UCSD-AML1 (cell line): ENCODE data around the gene CNTN5.

Source experiments
- DNase-seq: peaks from one replicate; lab custom pipeline; 2025; ENCODE audit not compliant: unreplicated experiment; lab: John Stamatoyannopoulos, UW

Gene CNTN5

DNA sequence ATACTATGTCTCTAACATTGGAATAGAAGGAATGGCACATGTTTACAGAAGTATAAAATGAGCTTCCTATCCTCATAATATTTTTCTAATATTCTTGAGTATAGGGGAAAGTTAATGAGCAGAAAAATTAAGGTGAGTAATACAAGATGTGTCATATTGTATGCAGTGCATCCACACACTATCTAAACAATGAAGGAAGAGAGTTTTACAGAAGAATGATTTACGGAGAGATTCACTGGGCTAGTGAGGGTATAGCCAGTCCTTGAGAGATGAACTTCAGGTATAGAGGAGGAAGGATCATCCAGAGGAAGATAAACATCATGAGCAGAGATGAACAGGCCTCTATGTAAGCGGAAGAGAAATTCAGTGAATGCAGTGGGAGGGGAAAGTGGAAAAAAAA, 569.0 kb downstream of the CNTN5 start:
- DNase-seq = no peak

DNA sequence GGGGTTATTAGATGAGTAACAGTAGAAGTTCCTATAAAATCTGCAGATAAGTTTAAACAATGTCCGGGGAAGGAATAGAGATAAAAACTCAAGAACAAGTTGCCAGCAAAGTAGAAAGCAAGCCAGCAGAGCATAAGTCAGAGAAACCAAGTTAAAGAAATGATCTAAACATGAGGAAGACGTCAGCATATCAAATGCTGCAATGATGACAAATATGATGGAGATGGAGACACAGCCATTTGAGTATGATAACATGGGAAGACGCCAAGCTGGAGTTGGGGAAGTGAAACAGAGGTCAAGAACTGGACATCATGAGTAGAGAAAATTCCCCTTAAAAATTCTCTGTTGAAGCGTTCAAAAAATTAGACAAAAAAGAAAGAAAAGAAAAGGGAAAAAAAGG, 571.5 kb downstream of the CNTN5 start:
- DNase-seq = no peak

DNA sequence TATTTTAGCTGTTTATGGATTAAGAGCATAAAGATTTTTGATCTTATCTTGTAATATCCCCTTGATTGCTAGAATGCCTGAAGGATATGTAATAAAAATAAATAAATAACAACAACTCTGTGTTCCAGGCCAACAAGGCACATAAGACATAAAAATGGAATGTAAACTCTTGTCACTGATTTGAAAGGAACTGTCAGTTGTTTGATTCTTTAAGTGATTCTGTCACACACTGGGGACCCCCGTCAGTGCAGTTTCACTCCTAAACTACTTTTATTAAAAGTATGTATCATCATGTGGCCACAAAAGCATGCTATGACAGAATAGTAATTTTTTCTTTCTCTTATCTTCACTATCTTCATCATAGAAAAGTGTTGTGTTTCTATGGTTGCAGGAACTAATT, 572.4 kb downstream of the CNTN5 start:
- DNase-seq = no peak

DNA sequence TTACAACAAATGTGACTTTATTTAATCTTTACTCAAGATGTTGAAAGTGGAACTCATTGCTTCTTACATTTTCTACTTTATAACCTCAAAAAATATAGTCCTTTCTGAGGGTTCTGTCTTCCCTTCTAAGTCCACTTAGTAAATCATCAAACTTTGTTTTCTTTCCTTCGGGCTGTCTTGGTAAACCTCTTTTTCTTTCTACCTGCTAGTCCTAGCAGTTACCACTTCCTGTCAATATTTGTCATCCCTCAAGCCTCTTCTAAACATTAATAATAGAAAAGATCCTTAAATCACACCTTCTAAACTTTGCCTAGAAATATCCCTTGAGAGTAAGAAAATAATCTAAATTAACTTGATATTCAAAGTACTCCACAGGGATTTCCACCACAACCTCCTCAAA, 580.4 kb downstream of the CNTN5 start:
- no peak for DNase-seq

DNA sequence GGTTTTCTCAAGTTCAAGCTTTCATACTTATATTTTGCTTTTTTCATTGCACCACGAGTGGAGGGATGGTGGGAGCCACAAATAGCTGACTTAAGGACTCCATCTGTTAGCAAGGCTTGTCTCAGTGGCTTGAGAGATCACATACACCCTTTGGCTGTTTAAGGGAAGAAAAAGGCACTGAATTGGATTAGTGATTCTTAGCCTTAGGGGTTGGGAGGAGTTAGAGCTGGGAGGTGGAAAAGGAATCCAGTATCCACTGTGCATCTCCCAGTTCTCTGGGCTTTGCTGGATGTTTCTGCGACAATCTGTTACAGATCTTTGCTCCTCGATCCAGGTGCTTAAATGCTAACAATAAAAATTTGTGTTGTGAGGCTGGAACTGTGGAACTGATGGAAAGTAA, 593.6 kb downstream of the CNTN5 start:
- no peak for DNase-seq

DNA sequence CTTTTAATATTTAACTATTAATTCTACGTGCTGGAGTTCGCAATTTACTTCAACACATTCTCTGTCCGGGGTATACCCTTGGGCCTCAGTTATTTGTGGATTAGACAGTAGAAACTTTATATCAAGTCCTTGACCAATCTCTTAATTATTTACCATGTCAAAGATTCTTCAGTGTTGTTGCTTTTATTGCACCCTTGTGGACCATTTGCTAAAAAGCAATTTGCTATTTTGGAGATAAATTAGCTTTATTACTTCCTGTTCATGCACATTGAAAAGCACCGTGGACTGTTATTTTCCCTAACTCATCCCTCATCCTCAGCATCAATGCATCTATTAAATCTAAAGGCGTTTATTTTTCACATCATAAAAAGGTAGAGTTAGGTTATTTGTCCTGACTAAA, 609.9 kb downstream of the CNTN5 start:
- DNase-seq = no peak

DNA sequence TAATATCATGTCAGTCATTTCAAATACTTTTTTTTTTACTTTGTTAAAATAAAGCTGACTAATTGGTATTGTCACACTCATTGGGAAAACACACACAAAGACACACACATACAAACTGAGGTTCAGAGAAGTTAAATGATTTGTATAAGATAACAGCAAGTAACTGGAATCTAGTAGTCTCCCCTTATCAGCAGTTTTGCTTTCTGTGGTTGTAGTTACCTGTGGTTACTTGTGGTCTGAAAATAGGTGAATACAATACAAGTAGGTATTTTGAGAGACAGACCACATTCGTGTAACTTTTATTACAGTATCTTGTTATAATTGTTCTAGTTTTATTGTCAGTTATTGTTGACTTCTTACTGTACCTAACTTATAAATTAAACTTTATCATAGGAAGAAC, 610.9 kb downstream of the CNTN5 start:
- DNase-seq = no peak

DNA sequence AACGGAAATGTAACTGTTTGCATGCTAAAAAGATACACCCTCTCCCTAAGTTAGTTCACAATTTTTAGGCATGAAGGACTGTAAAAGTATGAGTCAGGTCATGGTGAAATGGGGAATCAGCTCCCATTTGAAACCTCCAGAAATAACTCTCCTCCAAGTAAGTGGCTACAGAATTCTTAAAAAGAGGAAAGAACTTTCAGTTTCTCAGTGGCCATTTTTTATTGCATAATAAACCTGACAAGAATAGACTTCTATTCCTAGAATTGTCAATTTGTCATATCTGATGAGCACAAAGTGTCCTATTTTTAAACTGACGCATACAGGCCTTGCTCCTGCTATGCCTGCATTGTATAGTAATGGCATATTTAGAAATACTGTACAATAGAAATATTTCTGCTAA, 612.2 kb downstream of the CNTN5 start:
- no peak for DNase-seq

DNA sequence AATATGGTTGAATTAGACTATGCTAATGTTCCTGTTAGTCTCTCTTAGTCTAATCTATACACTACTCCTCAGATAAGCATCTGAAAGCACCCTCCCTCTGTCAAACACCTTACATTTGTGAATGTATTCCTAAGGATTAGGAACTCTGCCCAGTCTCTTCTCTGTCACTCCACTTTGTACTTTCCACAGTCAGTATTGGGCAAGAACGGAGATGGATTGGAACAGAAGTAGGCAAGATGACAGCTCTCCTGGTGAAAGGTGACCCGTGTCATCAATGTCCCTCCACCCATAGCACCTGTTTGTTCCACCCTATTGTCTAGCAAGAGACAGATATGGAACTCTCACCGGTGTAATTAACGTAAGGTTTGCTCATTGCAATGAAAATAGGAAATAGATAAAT, 613.8 kb downstream of the CNTN5 start:
- DNase-seq = no peak

DNA sequence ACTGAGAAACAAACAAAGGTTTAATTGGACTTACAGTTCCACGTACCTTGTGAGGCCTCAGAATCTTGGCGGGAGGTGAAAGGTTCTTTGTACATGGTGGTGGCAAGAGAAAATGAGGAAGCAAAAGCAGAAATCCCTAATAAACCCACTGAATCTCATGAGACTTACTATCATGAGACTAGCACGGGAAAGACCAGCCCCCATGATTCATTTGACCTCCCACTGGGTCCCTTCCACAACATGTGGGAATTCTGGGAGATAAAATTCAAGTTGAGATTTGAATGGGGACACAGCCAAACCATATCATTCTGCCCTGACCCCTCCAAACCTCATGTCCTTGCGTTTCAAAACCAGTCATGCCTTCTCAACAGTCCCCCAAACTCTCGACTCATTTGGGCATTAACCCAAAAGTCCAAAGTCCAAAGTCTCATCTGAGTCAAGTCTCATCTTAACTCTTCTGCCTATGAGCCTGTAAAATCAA, 617.4 kb downstream of the CNTN5 start:
- DNase-seq = no peak

DNA sequence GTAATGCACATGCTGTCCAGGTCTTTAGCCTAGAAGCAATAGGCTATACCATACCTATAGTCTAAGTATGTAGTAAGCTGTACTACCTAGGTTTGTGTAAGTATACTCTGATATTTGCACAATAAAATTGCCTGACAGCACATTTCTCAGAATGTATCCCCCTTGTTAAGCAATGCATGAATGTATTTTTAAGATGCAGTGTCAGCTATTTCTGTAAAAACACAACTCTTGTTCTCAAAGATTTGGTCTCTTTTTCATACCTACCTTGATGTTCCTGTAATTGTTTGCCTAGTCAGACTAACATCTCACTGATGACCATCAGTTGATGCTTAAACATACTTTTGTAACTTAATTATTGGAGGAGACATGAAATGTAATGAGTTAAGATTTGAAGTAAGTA, 619.9 kb downstream of the CNTN5 start:
- no peak for DNase-seq

DNA sequence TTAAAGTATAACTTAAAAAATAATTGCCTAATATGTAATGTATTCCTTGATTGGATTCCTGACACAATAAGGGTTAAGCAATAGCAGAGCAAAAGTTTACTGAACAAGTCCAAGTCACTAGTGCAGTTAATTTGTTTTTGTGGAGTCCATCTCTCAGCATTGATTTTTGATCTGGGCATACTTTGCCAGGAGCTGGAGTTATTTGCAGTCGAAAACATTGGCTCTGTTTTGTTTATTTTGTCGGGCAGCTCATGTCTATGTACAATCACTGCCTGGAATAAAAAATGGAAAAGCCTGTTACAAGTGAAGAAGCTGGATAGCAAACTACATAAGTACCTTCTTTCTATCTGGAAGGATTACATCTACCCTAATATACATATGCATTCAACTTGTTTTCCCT, 625.2 kb downstream of the CNTN5 start:
- no peak for DNase-seq

DNA sequence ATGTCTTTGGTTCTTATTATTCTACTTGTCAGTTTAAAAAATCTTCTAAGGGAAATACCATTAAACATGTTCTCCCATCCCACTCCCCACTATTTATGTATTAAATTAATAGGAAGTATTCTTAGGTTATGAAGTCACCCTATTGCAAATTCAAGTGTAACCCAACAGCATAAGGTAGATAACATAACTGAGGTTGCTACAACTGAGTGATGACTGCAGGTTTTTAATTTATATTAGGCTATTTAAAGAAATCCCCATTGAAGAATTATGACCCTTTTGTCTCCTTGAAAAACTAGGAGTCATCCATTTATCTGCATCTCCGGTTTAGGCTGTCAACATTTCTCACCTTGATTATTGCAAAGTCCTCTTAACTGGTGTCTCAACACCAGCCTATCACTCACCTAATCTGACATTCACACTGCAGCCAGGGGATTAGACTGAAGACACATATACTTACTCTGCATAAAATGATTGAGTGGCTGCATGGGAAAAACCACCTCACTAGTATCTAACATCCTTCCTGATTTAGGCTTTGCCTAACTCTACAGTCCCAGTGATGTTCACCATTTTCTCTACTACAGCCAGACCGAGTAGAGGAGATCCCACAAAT, 649.4 kb downstream of the CNTN5 start:
- no peak for DNase-seq

DNA sequence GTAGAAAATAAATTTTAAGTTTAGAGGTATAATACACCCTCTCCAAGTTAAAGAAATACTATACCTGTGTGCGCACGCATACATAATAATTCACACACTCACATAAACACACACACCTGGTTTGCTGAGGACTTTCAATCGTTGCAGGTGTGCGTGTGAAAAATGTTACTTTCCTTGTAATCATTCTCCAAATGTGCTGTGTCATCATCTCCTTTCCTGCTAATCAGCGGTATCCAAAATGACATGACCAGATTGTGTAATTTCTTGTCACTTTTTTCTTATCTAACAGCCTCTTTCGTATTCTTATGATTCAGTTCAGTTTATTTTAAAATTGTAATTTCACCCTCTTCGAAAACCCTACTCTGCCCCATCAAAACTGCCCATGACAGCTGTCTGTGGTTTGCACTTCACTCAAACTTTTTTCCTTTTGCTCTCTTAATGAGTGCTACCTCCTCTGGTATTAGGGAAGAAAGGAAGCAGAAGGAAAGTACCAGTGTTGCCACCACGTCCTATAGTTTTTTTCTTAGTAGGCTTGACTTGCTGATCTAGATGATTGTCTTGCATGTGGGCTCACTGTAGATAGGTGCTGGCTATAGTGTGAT, 651.2 kb downstream of the CNTN5 start:
- DNase-seq = no peak

DNA sequence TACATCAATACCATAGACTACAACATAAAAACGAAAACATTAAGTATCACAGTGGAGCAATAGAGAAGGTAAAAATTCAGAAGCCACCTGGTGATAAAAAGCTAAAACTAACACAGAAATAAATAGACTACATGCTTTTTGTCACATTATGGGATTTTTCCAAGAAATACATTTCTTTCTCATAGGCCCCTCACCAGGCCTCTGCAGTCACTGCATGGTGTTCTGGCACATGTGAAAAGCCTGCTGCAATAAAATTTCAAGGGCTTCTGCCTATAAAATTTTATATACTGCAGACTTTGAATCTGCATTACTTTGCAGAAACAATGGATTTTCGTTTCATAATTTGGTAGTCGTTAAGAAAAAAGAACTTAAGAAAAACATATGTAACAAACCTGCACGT, 655.5 kb downstream of the CNTN5 start:
- DNase-seq = no peak

DNA sequence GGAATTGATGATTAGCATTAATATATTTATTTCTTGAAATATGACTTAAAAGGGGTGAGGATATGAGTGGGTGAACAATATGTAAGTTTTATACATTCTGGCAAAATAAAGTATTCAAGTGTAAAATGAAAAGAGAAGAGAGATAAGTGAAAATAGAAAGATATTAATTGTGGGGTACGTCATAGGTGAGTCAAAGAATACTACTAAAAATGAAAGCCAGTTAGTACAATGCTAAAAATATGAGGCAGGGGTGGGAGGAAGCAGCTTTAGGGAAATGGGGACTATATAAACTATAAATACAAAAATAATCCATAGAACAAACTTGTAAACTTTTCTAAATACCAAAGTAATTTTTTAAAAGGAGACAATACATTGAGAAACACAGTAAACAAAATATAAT, 661.4 kb downstream of the CNTN5 start:
- no peak for DNase-seq

DNA sequence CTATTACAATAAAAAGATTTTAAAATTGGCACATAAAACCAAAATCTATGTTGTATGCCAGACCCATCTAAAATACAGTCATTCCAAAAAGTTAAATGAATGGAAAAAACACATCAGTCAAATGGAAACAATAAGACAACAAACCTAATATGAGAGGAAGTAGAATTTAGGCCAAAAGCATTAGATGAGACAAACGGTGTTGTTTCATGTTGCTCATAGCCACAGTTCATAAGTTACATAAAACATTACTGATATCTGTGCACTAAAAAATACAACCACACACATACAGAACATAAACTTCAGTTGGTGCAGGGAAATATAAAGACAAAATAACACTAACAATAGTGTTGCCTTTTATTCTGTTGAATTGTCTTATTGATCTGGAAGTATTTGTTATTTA, 661.9 kb downstream of the CNTN5 start:
- no peak for DNase-seq

DNA sequence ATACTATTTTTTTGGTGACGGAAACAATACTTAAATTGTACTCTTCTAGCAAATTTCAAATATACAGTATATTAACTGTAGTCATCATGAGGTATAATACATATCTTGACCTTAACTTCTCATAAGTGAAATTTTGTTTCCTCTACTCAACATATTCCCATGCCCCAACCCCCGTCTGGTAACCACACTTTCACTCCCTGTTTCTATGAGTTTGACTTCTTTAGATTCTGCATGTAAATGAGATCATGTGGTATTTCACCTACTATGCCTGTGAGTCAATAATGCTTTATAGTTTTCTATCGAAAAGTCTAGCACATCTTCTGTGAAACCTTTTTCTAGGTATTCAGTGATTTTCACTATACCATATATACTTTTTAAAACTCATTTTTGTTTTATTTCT, 663.2 kb downstream of the CNTN5 start:
- DNase-seq = no peak

DNA sequence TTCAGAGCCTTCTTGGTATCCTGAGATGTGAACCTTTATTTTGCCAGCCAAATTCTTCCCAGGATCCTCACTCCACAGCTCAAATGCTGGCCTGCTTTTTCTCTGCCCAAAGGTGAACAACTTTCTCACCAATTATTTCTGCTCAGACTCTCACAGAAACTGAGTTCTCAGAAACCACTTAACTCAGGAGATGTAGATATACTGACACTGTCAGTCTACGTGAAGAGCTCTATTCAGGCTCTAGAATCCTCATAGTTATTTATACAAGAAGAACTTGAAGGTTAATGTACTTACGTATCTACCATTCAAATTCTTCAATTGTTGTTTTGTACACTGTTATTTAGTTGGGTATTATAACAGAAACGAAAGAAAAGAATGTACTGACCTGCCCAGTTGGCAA, 666.1 kb downstream of the CNTN5 start:
- DNase-seq = no peak

DNA sequence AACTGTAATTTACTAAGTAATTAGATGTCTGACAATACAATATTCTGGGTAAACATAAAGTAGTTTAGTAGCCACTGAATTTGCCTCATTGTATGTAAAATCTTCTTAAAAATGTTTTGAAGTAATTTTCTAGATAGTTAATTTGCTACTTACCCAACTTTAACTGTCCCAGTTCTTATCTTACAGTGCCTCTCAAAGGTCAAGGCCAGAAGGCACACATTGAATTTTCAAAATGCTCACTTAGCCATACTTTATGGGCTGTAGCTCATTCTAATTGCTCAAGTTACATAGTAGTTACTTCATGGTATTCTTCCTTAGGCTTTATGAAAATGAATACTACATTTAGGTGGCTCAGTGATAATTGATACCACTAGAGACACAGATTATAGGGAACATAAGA, 666.6 kb downstream of the CNTN5 start:
- DNase-seq = no peak

DNA sequence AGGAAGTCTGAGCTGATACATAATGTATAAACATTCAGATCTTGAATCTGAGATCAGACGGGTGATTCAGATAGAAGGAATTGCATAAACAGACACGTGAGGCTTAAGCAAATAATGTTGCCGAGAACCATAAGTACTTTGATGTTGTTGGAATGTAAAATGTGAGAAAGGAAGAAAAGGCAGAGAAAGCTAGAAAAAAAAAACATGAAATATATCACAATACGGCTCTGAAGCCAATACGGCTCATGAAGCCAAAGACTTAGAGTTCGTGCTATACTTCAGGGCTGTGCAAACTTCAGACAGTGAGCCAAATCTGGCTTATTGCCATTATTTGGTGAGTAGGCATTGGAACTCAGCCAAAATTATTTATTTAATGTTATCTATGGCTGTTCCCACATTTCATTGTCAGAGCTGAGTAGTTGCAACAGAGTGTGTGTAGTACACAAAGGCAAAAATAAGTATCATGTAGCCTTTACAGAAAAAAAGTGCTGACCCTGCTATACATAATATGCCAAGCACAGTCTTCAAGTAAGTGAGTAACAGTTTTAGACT, 673.3 kb downstream of the CNTN5 start:
- no peak for DNase-seq

DNA sequence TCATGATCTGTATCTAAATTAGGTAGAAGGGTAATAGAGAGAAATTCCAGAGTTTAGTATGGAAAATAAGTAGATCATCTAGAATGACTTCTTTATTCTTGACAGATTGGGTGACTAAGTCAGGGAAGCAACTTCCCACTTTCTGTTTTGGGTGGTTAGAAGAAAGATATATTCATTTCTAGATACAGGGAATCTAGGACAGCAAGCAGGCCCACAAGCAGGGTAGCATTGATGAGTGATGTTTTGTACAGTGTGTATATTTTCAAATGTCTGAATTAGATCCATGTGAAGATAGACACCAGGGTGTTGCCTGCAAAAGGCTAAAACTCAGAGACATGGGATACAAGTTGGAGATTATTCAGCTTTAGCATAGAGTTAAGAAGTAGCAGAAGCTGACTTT, 674.4 kb downstream of the CNTN5 start:
- no peak for DNase-seq

DNA sequence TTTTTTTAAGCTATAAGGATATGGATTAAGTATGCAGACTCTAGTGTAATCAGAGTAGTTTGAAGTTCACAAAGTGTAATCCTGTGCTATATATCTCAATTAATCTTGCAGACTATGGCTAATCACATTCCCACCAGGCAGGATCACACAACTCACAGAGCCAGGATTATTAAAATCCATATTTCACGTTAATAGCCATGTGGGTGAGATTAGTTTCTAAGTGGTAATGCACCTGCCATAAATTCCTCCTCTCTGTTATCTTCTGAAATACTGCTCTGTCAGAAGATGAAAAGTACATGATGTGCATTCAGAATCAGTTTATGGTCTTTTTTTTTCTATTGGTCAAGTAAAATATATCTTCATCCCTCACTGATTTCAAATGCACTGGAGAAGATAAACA, 686.1 kb downstream of the CNTN5 start:
- DNase-seq = no peak
